ENCODE results near the gene LRRN2. TPM values are rescaled to one million over a fixed set of nuclear protein-coding genes. Genes with fewer than 3 reads are reported as not detected.

The LRRN2 gene
- total and polyA plus RNA-seq, 2 of the 8 experiments (the other 6 are each of a cell fraction or from before 2014, with no cell fraction given): 1.8 to 2.3 TPM

DNA sequence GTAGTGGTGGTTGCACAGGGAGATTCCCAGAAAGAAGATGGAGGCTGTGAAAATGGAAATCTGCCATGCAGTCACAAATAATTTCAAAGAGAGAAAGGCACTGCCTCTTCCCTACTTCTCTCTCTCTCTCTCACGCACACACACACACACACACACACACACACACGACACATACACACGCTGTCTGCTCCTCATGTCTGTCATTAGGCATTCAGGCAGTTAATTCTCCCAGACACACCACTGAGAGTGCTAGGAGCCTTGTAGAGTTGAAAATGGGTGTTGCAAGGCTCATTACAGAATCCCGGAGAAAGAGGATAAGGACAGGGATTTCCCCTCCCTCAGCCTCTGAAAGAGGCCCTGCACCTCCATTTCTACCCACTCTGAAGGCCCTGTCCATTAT lies 47.8 kb upstream of the LRRN2 start:
- Histone ChIP-seq H4K5ac (ENCODE audit: insufficient read length, low read depth, low read length) (no peak overlapping the region), H2BK12ac (ENCODE audit: low read depth, low read length) (no peak overlapping the region), H3K79me1 (ENCODE audit: low read depth, low read length) (no peaks in the 10 kb centered on the region), H3K23me2 (ENCODE audit: low read depth, low read length) (no peaks in the 10 kb centered on the region), H2AFZ (ENCODE audit: low read length) (no peak overlapping the region), H4K20me1 (replicated peaks in 1 of 2; ENCODE audit: control insufficient read depth in 1 of 2, insufficient read depth in 2 of 2, low read length in 2 of 2) (no peaks in the 10 kb centered on the region), H3K4me3 (ENCODE audit: extremely low read depth in 1 of 4, insufficient read depth in 2 of 4, low read depth in 3 of 4, low read length in 4 of 4) (no peak overlapping the region), H3K18ac (ENCODE audit: extremely low read depth, low read length) (no peak overlapping the region), H3K27me3 (replicated peaks in 1 of 4; ENCODE audit: control insufficient read depth in 3 of 4, extremely low read depth in 1 of 4, insufficient read depth in 3 of 4, low read length in 3 of 4) (no peaks in the 10 kb centered on the region; a peak in 1 of 7 replicates), H3K79me2 (ENCODE audit: control insufficient read depth in 1 of 2, insufficient read depth in 2 of 2, low read length in 2 of 2) (no peaks in the 10 kb centered on the region), H2BK120ac (replicated peaks; ENCODE audit: low read depth, low read length) (no peak overlapping the region), H3K9ac (replicated peaks in 1 of 4; ENCODE audit: extremely low read depth in 1 of 4, low read depth in 3 of 4, low read length in 3 of 4) (no peak overlapping the region), H2BK5ac (ENCODE audit: low read depth, low read length) (no peak overlapping the region), H3K56ac (replicated peaks; ENCODE audit: insufficient read length, low read depth, low read length) (no peak overlapping the region), H4K8ac (ENCODE audit: extremely low read depth, insufficient read depth, low read length) (no peak overlapping the region), H3K36me3 (ENCODE audit: control insufficient read depth in 2 of 4, insufficient read depth in 4 of 4, low read length in 3 of 4) (no peaks in the 10 kb centered on the region), H3K4ac (replicated peaks; ENCODE audit: insufficient read length, low read depth, low read length) (no peak overlapping the region), H3K14ac (ENCODE audit: insufficient read length) (no peak overlapping the region), H4K91ac (replicated peaks; ENCODE audit: insufficient read length, low read length) (no peak overlapping the region), H3K23ac (ENCODE audit: insufficient read length) (no peak overlapping the region), H2BK15ac (ENCODE audit: low read length) (no peak overlapping the region), H3K4me2 (ENCODE audit: insufficient read depth in 1 of 2, low read depth in 2 of 2, low read length in 2 of 2) (no peak overlapping the region), H2BK20ac (ENCODE audit: low read length) (no peak overlapping the region), H3K9me3 (ENCODE audit: insufficient read depth in 2 of 2, low read depth in 1 of 2, low read length in 1 of 2) (no peaks in the 10 kb centered on the region), H3K4me1 (replicated peaks in 1 of 4; ENCODE audit: control insufficient read depth in 3 of 4, insufficient read depth in 4 of 4, low read length in 3 of 4) (peaks cover 0 to 6% (median 2%) of the 10 kb centered on the region in 4 experiments; a peak in 3 of 7 replicates), H3K27ac (ENCODE audit: low read depth, low read length) (no peak overlapping the region), H2AK5ac (ENCODE audit: low read depth, low read length) (no peak overlapping the region)
- TF ChIP-seq POLR2AphosphoS5 (IDR thresholded peaks at IDR 0.05; ENCODE audit: low read depth, low read length): no peak
- DNase-seq (ENCODE audit: low read depth in 1 of 2, low spot score in 2 of 2) (peak in 1 of 2 experiments; percentile 17), FAIRE-seq (no peak)
- WGBS, 2 experiments (ENCODE audit: extremely low coverage in 1 of 2, insufficient coverage in 1 of 2, insufficient read length in 1 of 2, insufficient replicate concordance in 2 of 2, low coverage in 1 of 2, low lambda C conversion rate in 2 of 2, missing lambda C conversion rate in 1 of 2): 83% methylated on average over 3 of the region's 4 CpGs; no CpG with 5 or more reads in 1 of the 2 experiments
- CTCF ChIA-PET (ENCODE audit: partially characterized antibody): interaction anchor here (0.6 to 3.1 kb wide), 7 partner anchors 11 to 167 kb away, joined by 3 to 40 read pairs (median 4); partner anchors contain the start of gene LRRN2
- POLR2A ChIA-PET (ENCODE audit: partially characterized antibody): no interaction called here
